HCT116 (cell line): ENCODE results near the gene RBFOX2. TPM values are rescaled to one million over a fixed set of nuclear protein-coding genes. Genes with fewer than 3 reads are reported as not detected.

Source experiments
- ATAC-seq: fragments of 200-7000 bp; cut with Tn5 transposase; 2 replicates; pipeline ENCODE4 v1.9.1; 2020; ENCODE audit warnings: mild to moderate bottlenecking, moderate library complexity
- BruUV-seq: library from RNA; stranded (reverse); fragments of 400-500 nt; replicated peaks from 2 replicates; lab custom pipeline; 2021; lab: Mats Ljungman, UMichigan
- CTCF ChIA-PET: fragments of 300-600 bp; sonication (Branson Sonifier 250); formaldehyde crosslinking; loops from one replicate; lab custom pipeline; 2021; ENCODE audit warnings: antibody characterized with exemption; lab: Charles Lee
- POLR2A ChIA-PET: fragments of 300-600, 350-600 bp; sonication (Branson Sonifier 250); formaldehyde crosslinking; loops from one replicate; lab custom pipeline; 2021; ENCODE audit warnings: antibody characterized with exemption; lab: Charles Lee
- RAD21 ChIA-PET, 2 experiments: fragments of 300-600 bp; sonication (Branson Sonifier 250); formaldehyde crosslinking; loops; one replicate each; lab custom pipeline; 2023; ENCODE audit warnings: low total read pairs in 2 of 2; ENCODE audit not compliant: uncharacterized antibody in 2 of 2, unreplicated experiment in 2 of 2, low non-redundant PET in 1 of 2; lab: Charles Lee
- DNase-seq: peaks from one replicate; pipeline ENCODE4 v3.0.0-alpha.2; 2010; ENCODE audit warnings: low read depth, low spot score
- H2AFZ ChIP-seq: fragments of 200-600 bp; shearing (Covaris generic), sonication (generic); 2 replicates; pipeline ENCODE4 v1.6.1; 2017; ENCODE audit warnings: low read depth, mixed run types, mixed read lengths, antibody characterized with exemption, low read length; ENCODE audit not compliant: poor library complexity, severe bottlenecking
- H3K27ac ChIP-seq: 2 replicates; pipeline ENCODE4 v1.5.1; 2012; ENCODE audit warnings: low read depth, low read length
- H3K27me3 ChIP-seq: fragments of 200-600 bp; sonication (generic); 2 replicates; pipeline ENCODE4 v1.6.1; 2016; ENCODE audit warnings: mixed run types, low read length, mixed read lengths; ENCODE audit not compliant: insufficient read depth
- H3K36me3 ChIP-seq, 2 experiments: fragments of 200-500 bp in 1 of 2; fragments of 200-600 bp in 1 of 2; sonication (Bioruptor generic) in 1 of 2; sonication (generic) in 1 of 2; 2 replicates each; pipeline versions ENCODE4 v1.5.1 to v1.6.1; 2014 to 2016; ENCODE audit warnings: low read length in 2 of 2, inconsistent platforms in 1 of 2, mixed read lengths in 1 of 2, mixed run types in 1 of 2; ENCODE audit not compliant: insufficient read depth in 2 of 2, control insufficient read depth in 1 of 2
- H3K4me1 ChIP-seq, 2 experiments: fragments of 200-600 bp in 1 of 2; sonication (generic) in 1 of 2; 2 replicates each; pipeline versions ENCODE4 v1.5.1 to v1.6.1; 2012 to 2017; ENCODE audit warnings: low read length in 2 of 2, inconsistent platforms in 1 of 2, mild to moderate bottlenecking in 1 of 2, mixed read lengths in 1 of 2, mixed run types in 1 of 2, moderate library complexity in 1 of 2; ENCODE audit not compliant: insufficient read depth in 2 of 2, control insufficient read depth in 1 of 2
- H3K4me2 ChIP-seq: fragments of 200-600 bp; sonication (generic); 2 replicates; pipeline ENCODE4 v1.6.1; 2017; ENCODE audit warnings: mixed run types, low read length, mixed read lengths
- H3K4me3 ChIP-seq, 2 experiments: fragments of 200-600 bp in 1 of 2; sonication (generic) in 1 of 2; replicated peaks in 1 of 2; 2 replicates each; pipeline ENCODE4 v1.5.1; 2011 to 2016; ENCODE audit warnings: low read length in 2 of 2, control low read depth in 1 of 2, low read depth in 1 of 2, mild to moderate bottlenecking in 1 of 2, mixed read lengths in 1 of 2, mixed run types in 1 of 2
- H3K79me2 ChIP-seq: fragments of 200-600 bp; sonication (generic); 2 replicates; pipeline ENCODE4 v1.6.1; 2017; ENCODE audit warnings: mild to moderate bottlenecking, mixed run types, low read length, moderate library complexity, mixed read lengths; ENCODE audit not compliant: insufficient read depth
- H3K9ac ChIP-seq: fragments of 200-600 bp; sonication (generic); 2 replicates; pipeline ENCODE4 v1.6.1; 2016; ENCODE audit warnings: low read length, mixed read lengths
- H3K9me2 ChIP-seq: fragments of 200-600 bp; sonication (generic), shearing (Covaris generic); 2 replicates; pipeline ENCODE4 v1.6.1; 2017; ENCODE audit warnings: mixed run types, mild to moderate bottlenecking, moderate library complexity; ENCODE audit not compliant: insufficient read depth
- H3K9me3 ChIP-seq, 2 experiments: fragments of 200-500 bp in 1 of 2; fragments of 200-600 bp in 1 of 2; sonication (Bioruptor generic) in 1 of 2; sonication (generic) in 1 of 2; 2 replicates each; pipeline ENCODE4 v1.6.1; 2014 to 2017; ENCODE audit warnings: low read length in 2 of 2, mixed read lengths in 2 of 2, inconsistent platforms in 1 of 2, low read depth in 1 of 2, mild to moderate bottlenecking in 1 of 2, mixed run types in 1 of 2, moderate library complexity in 1 of 2; ENCODE audit not compliant: control insufficient read depth in 1 of 2, insufficient read depth in 1 of 2
- H4K20me1 ChIP-seq: fragments of 200-600 bp; sonication (generic), shearing (Covaris generic); 2 replicates; pipeline ENCODE4 v1.6.1; 2017; ENCODE audit warnings: mixed run types, mild to moderate bottlenecking, moderate library complexity; ENCODE audit not compliant: insufficient read depth
- ATF3 ChIP-seq: IDR thresholded peaks from 2 replicates; pipeline ENCODE4 v1.6.1; 2012
- CTCF ChIP-seq, 3 experiments: fragments of 200-600 bp in 1 of 3; sonication (generic) in 1 of 3; IDR thresholded peaks in 2 of 3; conservative IDR thresholded peaks in 1 of 3; 2 replicates each; pipeline ENCODE4 v1.5.1; 2012 to 2017; ENCODE audit warnings: low read depth in 2 of 3, low read length in 2 of 3, antibody characterized with exemption in 1 of 3, borderline replicate concordance in 1 of 3, control low read depth in 1 of 3, mild to moderate bottlenecking in 1 of 3, mixed read lengths in 1 of 3, mixed run types in 1 of 3, moderate library complexity in 1 of 3; ENCODE audit not compliant: insufficient read depth in 1 of 3
- EGR1 ChIP-seq: IDR thresholded peaks from 2 replicates; pipeline ENCODE4 v1.6.1; 2012; ENCODE audit warnings: low read depth
- ELF1 ChIP-seq: IDR thresholded peaks from 2 replicates; pipeline ENCODE4 v1.6.1; 2012; ENCODE audit warnings: low read depth, borderline replicate concordance
- EZH2 ChIP-seq: fragments of 200-600 bp; sonication (generic); IDR thresholded peaks from 2 replicates; pipeline ENCODE4 v1.6.1; 2017; ENCODE audit warnings: antibody characterized with exemption, mixed run types
- EZH2phosphoT487 ChIP-seq: fragments of 200-600 bp; IDR thresholded peaks from 2 replicates; pipeline ENCODE4 v1.6.1; 2018; ENCODE audit warnings: antibody characterized with exemption, borderline replicate concordance
- JUND ChIP-seq: IDR thresholded peaks from 2 replicates; pipeline ENCODE4 v1.6.1; 2012
- MAX ChIP-seq: IDR thresholded peaks from 2 replicates; pipeline ENCODE4 v1.6.1; 2012
- POLR2A ChIP-seq: IDR thresholded peaks from 2 replicates; pipeline ENCODE4 v1.7.0; 2011; ENCODE audit warnings: borderline replicate concordance; ENCODE audit not compliant: insufficient read depth, insufficient read length; ENCODE audit errors: extremely low read depth
- POLR2AphosphoS5 ChIP-seq: IDR thresholded peaks from 2 replicates; pipeline ENCODE4 v1.6.1; 2011; ENCODE audit warnings: mild to moderate bottlenecking, low read depth, low read length, moderate library complexity
- SIN3A ChIP-seq: IDR thresholded peaks from 2 replicates; pipeline ENCODE4 v1.6.1; 2012; ENCODE audit warnings: low read depth
- SP1 ChIP-seq: IDR thresholded peaks from 2 replicates; pipeline ENCODE4 v1.6.1; 2012; ENCODE audit warnings: low read depth
- SRF ChIP-seq: IDR thresholded peaks from 2 replicates; pipeline ENCODE4 v1.6.1; 2012; ENCODE audit warnings: low read depth
- TCF7L2 ChIP-seq: IDR thresholded peaks from 2 replicates; pipeline ENCODE4 v1.7.0; 2011; ENCODE audit warnings: borderline replicate concordance, inconsistent platforms; ENCODE audit not compliant: insufficient read depth, insufficient read length; ENCODE audit errors: extremely low read depth
- ZBTB33 ChIP-seq: IDR thresholded peaks from 2 replicates; pipeline ENCODE4 v1.6.1; 2011; ENCODE audit warnings: mild to moderate bottlenecking, low read length, moderate library complexity; ENCODE audit not compliant: insufficient replicate concordance; ENCODE audit errors: extremely low read depth
- ZNF274 ChIP-seq: fragments of 200-500 bp; sonication (Bioruptor generic); IDR thresholded peaks from 2 replicates; pipeline ENCODE4 v1.6.1; 2014; ENCODE audit warnings: mild to moderate bottlenecking, low read depth, low read length, inconsistent platforms
- intact Hi-C: fragments of 100-400 bp; cut with micrococcal nuclease; formaldehyde crosslinking; loops from 2 replicates; pipeline ENCODE4 v1.10.0; 2022
- total RNA-seq: library from RNA; stranded (reverse); gene quantifications from one replicate; pipeline ENCODE4 v1.2.1, GENCODE V29; 2021; ENCODE audit not compliant: unreplicated experiment

The RBFOX2 gene
- total RNA-seq, 1 experiment from 2014 or later, result 83.9 TPM

- TF ChIP-seq ATF3 (no peak), SIN3A (no peak), ZNF274 (no peak), SP1 (no peak), POLR2A (no peak), TCF7L2 (no peak), ELF1 (no peak)
Measured at GRCh38 chr22:35740616-35741015, 288.0 kb downstream of the RBFOX2 start (continued).

- H3K4me3 ChIP-seq, result no peak overlapping the region
- H2AFZ ChIP-seq, result no peak overlapping the region
- no peaks in the 10 kb centered on the region for H3K9me3 ChIP-seq
- H3K36me3 ChIP-seq, result no peaks in the 10 kb centered on the region
- ChIA-PET CTCF (no interaction called here), RAD21 (no interaction called here), POLR2A (no interaction called here)
- H3K27me3 ChIP-seq, result no peaks in the 10 kb centered on the region
- no peaks in the 10 kb centered on the region for H3K79me2 ChIP-seq
- no peak for ATAC-seq
- no peaks in the 10 kb centered on the region for H3K9me2 ChIP-seq
- H3K27ac ChIP-seq, result no peak overlapping the region
- intact Hi-C loops, result no loop called here
- H3K4me1 ChIP-seq, result peaks cover 29 to 40% of the 10 kb centered on the region in 2 experiments
- no peak for DNase-seq
- H4K20me1 ChIP-seq, result no peaks in the 10 kb centered on the region; the same call in 1 of the 2 replicates
- no peak for TF ChIP-seq EGR1
- TF ChIP-seq JUND, result no peak
- TF ChIP-seq ELF1, result no peak
- TF ChIP-seq CTCF (IDR thresholded peaks at IDR 0.05 in 2 of 3, conservative IDR thresholded peaks at IDR 0.05 in 1 of 3; ENCODE audit: borderline replicate concordance in 1 of 3, insufficient read depth in 1 of 3, low read depth in 2 of 3, low read length in 2 of 3), result no peak
- TF ChIP-seq SRF, result no peak
- TF ChIP-seq SP1, result no peak
- TF ChIP-seq MAX, result no peak
- TF ChIP-seq POLR2A, result no peak
- TF ChIP-seq ZBTB33, result no peak
- no peak for TF ChIP-seq POLR2AphosphoS5
- no peak for TF ChIP-seq ATF3
- no peak for TF ChIP-seq EZH2
- TF ChIP-seq ZNF274, result no peak
- no peak for TF ChIP-seq EZH2phosphoT487
- TF ChIP-seq, all 23 proteins: peak for 0
- no TSS peak for BruUV-seq
- H3K4me2 ChIP-seq, result no peak overlapping the region
- H3K9ac ChIP-seq, result no peak overlapping the region
Measured at GRCh38 chr22:35739931-35740380, 288.7 kb downstream of the RBFOX2 start.
